GM21526 (cell line): Measurements from ENCODE around the gene GAD2.
A peak's percentile ranks its signal among the peaks of the same experiment; 100 is the strongest.
"Not testable (repeated sequence)": the region's sequence is repeated elsewhere in the genome, so short reads cannot be mapped to it uniquely, and the experiment has no call there.

Source experiments
- ATAC-seq: cut with Tn5 transposase; IDR thresholded peaks from one replicate; pipeline ENCODE4 v1.9.1; 2021; ENCODE audit warnings: moderate library complexity; ENCODE audit not compliant: unreplicated experiment, low FRiP score

The GAD2 gene

GRCh38 chr10:26310361-26310760, 93.8 kb downstream of the GAD2 start:
- ATAC-seq = no peak

- no peak for ATAC-seq
Observed at GRCh38 chr10:26311383-26311940, 94.9 kb downstream of the GAD2 start.

- ATAC-seq = no peak
Observed at GRCh38 chr10:26314265-26315013, 97.9 kb downstream of the GAD2 start.

- ATAC-seq = no peak
Observed at GRCh38 chr10:26318672-26319071, 102.1 kb downstream of the GAD2 start.

GRCh38 chr10:26323219-26323618, 106.6 kb downstream of the GAD2 start:
- no peak for ATAC-seq

- no peak for ATAC-seq
Observed at GRCh38 chr10:26326851-26327250, 110.3 kb downstream of the GAD2 start.

- ATAC-seq = no peak
Observed at GRCh38 chr10:26327811-26328210, 111.2 kb downstream of the GAD2 start.

GRCh38 chr10:26331371-26331770, 114.8 kb downstream of the GAD2 start:
- ATAC-seq = no peak

GRCh38 chr10:26334232-26334931, 117.8 kb downstream of the GAD2 start:
- ATAC-seq = no peak

- ATAC-seq = peak; percentile 84
Observed at GRCh38 chr10:26334932-26335573, 118.5 kb downstream of the GAD2 start.

GRCh38 chr10:26335574-26336093, 119.1 kb downstream of the GAD2 start:
- peak; percentile 68 for ATAC-seq

- no peak for ATAC-seq
Observed at GRCh38 chr10:26336979-26337378, 120.4 kb downstream of the GAD2 start.

- no peak for ATAC-seq
Observed at GRCh38 chr10:26341701-26342100, 125.1 kb downstream of the GAD2 start.

- not testable (repeated sequence) for ATAC-seq
Observed at GRCh38 chr10:26348821-26349417, 132.3 kb downstream of the GAD2 start.
